HG03432 (cell line): ENCODE measurements around the gene SETD2.

Experiments
- ATAC-seq: cut with Tn5 transposase; IDR thresholded peaks from one replicate; pipeline ENCODE4 v1.9.1; 2021; ENCODE audit warnings: mild to moderate bottlenecking, moderate library complexity; ENCODE audit not compliant: unreplicated experiment

SETD2 gene

DNA sequence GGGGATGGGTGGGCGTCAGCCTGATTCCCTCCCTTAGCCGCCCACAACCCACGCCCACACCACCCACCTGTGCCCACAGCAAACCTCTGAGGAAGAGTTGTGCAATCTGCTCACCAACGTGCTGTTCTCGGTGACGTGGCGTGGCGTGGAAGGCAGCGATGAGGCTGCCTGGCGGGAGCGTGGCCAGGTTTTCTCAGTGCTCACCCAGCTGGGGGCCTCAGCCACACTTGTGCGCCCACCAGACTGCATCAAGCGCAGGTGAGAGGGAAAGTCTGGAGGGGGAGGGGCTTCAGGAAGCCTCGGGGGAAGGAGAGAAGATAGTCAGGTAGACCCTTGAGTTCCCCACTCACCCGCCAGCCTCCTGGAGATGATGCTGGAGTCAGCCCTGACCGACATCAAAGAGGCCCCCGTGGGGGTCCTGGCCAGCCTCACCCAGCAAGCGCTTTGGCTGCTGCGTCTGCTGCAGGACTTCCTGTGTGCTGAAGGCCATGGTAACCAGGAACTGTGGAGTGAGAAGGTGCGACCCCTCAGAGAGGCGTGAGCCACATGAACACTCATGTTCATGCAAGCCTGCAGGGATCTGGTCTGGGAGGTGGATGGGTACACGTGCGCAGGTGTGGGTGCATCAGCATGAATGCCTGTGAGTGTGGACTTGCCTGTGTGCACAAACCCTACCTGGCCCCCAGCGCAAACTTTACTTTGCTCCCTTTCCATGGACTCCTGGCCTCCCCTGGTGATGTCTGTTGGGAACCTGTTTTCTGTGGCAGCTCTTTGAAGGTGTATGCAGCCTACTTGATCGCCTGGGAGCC is 162.8 kb downstream of the SETD2 start:
- no peak for ATAC-seq

DNA sequence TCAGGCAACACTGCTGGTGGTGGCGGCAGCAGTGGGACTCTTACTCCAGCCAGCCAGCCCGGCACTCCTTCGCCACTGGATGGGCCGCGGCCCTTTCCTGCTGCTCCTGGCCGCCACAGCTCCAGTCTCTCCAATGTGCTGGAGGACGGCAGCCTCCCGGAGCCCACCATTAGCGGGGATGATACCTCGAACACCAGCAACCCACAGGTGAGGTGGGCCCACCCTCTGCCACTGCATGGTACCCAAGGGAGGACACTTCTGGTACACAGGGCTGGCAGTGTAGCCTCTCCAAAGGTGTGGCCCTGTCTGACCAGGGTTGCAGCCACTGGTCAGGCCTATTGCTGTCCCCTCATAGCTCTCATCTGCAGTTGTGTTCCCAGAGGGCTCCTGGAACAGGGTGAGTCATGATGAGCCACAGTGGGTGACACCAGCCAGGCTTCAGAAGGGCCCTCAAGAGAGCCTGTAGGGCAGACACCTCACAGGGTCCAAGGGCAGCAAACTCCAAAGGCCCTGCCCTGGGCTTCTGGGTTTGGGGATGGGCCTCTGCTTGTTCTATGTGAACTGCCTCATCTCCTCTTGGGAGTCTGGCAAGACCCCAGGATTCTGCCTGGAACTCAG is 163.6 kb downstream of the SETD2 start:
- ATAC-seq = no peak

DNA sequence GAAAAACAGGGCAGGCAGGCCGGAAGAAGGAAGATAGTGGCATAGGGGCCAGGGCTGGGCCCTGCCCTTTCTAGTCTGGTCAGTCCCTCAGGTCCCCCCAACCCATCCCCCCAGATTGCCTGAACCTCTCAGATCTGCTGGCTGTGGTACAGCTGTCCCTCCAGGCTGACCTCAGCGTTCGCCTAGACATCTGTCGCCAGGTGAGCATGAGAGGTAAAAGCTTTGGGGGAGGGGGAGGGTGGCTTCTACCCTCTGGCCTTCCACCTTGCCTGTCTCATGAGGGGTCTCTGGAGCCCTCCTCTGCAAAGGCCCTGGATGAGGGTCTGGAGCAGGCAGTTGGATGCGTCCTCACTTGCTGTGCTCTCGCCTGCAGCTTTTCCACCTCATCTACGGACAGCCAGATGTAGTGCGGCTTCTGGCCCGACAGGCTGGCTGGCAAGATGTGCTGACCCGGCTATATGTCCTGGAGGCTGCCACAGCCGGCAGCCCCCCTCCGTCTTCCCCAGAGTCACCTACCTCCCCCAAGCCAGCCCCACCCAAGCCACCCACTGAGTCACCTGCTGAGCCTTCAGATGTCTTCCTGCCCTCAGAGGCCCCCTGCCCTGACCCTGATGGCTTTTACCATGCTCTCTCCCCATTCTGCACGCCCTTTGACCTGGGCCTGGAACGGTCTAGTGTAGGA is 164.3 kb downstream of the SETD2 start:
- ATAC-seq = no peak

DNA sequence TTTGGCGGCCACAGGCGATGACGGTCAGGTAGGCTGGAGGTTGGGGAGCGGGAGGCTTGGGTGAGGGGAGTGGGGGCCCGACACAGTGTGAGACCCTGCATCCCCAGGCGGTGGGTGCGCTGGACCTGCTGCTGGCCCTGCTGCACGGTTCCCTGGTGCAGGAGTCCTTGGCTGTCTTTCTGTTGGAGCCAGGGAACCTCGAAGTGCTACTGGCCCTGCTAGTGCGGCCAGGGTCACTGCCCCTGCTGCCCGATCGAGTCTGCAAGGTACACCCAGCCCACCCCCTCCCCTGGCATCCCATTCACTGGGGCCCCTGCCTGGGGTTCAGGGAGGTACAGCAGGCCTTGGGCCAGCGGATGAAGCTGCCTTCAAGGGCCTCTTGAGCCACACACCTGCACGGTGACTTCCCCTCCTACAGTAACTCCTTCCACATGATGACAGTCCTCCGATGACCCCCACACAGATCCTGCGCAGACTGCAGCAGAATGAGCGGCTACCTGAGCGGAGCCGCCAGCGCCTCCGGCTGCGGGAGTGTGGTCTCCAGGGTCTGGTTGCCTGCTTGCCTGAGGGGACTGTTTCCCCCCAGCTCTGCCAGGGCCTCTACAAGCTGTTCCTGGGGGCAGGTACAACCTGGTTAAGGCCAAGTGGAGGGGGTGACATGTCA is 164.9 kb downstream of the SETD2 start:
- ATAC-seq = no peak

DNA sequence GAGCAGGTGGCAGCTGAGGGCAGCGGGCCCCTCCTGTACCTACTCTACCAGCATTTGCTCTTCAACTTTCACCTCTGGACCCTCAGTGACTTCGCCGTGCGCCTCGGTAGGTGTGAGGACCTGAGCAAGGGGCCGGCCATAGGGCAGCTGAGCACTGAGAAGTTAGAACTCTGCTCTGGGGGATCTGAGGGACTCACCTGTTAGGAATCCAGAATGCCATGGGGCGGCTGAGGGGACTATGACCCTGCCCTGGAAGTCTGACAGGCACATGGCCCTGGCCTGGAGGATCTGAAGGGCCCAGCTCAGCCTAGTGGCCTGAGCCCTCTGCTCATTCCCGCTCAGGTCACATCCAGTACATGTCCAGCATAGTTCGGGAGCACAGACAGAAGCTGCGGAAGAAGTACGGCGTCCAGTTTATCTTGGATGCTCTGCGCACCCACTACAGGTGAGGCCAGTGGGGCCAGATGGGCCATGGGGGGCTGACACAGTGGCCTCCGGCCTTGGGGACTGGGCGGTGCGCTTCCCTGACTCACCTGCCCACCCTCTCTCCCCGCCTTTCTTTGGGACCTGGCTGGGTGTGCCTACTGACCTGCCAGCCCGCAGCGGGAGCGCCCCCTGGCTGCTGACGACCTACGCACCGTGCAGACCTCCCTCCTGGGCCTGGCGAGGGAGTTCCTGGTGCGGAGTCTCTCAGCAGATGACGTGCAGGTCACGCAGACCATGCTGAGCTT is 165.6 kb downstream of the SETD2 start:
- no peak for ATAC-seq

DNA sequence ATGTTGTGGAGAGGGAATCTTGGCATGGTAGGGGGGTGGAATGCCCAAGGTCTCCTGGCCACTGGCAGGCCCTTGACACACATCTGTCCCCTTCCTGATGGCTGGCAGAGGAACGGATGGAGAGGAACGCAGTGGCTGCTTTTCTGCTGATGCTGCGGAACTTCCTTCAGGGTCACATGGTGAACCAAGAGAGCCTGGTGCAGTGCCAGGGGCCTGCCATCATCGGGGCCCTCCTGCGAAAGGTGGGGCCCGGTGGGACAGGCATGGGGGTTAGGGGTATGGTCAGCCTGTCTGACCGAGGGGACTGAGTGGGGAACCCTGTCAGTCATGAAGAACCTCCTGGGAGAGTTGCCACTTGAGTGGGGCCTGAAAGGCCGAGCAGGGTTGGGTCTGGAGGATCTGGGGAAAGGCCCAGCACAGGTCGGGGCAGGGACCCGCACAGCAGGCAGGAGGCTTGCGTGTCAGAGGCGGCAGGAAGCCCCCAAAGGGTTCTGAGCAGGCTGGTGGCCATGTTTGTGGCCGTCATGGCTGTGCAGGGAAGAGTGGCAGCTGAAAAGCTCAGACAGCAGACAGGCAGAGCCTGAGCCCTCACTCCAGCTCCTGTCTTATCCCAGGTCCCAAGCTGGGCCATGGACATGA is 166.3 kb downstream of the SETD2 start:
- ATAC-seq = no peak

DNA sequence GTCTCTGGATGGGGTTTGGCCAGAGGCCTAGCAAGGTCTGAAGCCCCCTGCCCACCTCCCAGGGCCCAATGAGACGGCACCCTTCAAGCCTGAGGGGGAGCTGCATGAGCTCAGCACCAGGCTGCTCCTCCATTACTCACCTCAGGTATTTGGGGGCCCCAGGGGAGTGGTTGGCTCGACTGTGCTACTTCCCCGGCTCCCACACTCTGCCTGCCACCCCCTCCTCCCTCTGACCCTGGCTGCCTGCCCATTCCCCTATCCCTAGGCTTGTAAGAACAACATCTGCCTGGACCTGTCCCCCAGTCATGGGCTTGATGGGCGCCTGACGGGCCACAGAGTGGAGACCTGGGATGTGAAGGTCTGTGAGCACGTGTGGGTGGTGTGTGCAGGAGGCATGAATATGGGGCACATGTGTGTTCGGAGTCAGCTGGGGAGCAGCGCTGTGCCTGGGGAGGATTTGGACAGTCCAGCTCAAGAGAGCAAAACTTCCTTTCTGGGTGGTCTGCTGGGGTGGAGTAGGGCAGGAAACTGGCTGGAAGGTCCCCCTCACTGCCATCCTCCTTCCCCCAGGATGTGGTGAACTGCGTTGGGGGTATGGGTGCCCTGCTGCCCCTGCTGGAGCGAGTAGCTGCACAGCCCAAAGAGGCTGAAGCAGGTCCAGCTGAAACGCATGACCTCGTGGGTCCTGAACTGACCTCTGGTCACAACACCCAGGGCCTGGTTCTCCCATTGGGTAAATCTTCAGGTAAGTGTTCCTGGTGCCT is 167.0 kb downstream of the SETD2 start:
- ATAC-seq = no peak

DNA sequence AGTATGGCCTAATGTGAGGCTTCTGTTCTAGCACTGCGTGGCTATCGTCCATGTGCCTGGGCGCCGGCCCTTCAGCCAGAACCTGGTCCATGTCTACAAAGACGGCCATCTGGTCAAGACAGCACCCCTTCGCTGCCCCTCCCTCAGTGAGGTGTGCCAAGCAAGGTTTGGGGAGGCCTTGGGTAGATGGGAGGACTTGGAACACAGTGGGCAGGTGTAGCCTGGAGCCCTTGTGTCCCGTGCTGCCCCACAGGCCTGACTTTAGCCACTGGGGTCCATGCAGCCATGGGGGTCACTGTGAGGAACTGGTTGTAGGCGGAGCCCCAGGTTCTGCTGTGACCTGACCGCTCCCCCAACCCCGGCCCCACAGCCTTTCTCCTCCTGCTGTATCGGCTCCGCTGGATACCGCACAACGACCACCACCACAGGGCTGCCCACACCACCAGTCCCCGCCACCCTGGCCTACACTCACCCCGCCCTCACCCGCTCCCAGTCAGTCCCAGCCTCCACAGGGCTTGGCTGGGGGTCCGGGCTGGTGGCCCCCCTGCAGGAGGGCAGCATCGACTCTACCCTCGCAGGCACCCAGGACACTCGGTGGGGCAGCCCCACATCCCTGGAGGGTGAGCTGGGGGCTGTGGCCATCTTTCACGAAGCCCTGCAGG is 167.9 kb downstream of the SETD2 start:
- ATAC-seq = no peak

DNA sequence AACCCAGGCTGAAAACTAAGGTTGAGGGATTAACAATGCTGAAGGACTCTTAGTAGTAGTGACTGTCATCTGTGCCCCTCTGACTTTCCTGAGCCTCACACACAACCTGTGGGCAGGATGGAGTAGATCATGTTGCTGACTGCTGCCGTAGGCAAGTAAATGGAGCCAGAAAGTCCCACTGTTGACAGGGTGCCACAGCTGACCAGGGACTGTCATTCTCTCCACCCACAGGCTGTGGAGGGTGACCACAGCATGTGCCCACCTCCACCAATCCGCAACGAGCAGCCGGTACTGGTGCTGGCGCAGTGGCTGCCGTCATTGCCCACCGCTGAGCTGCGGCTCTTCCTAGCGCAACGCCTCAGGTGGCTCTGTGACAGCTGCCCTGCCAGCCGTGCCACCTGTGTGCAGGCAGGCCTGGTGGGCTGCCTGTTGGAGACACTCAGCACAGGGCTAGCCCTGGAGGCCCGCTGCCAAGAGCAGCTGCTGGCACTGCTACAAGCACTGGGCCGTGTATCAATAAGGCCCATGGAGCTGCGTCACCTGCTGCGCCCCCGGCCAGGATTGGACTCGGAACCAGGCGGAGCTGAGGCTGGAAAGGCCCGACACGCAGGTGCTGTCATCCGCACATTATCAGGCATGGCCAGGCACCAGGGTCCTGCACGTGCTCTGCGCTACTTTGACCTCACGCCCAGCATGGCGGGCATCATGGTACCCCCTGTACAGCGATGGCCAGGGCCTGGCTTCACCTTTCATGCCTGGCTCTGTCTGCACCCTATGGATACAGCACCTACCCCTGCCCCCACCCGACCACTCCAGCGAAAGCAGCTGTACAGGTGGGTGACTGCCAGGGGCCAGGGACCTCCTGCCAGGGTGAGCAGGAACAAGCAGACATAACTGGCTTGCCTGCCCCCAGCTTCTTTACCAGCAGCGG is 168.8 kb downstream of the SETD2 start:
- ATAC-seq = no peak

DNA sequence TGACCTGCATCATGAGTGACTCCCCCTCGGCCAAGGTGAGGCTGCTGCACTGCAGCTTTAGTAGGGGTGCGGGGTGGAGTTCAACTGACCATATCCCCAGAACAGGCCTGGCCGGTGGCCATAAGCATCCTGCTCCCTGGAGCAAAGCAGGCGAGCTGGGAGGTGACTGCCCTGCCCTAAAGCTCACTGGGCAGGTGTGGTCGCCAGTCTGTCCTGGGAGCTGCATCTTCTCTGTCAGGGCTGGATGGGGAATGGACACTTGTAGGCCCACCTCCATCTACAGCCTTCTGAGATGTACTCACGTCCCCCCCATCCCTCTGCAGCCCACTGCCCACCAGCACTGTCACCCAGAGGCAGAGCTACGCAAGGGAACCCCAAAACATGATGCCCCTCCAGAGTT is 169.9 kb downstream of the SETD2 start:
- no peak for ATAC-seq

DNA sequence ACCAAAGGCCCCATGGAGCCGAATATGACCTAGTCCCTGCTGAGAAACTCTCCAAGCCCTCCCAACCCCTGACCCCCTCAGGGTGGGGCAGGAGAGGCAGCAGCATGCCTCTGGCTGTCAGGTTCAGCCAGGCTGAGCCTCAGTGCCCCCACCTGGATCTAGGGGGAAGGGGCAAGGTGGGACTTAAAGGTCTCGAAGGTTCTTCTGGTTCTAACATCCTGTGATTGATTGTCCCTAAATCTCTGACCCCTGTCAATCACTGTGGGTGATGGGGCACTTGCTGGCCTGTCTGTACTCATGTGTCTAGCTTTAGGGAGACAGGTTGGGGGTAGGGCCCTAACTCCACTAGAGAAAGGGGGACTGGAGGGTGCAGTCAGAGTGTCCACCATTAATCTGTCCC is 170.6 kb downstream of the SETD2 start:
- no peak for ATAC-seq

DNA sequence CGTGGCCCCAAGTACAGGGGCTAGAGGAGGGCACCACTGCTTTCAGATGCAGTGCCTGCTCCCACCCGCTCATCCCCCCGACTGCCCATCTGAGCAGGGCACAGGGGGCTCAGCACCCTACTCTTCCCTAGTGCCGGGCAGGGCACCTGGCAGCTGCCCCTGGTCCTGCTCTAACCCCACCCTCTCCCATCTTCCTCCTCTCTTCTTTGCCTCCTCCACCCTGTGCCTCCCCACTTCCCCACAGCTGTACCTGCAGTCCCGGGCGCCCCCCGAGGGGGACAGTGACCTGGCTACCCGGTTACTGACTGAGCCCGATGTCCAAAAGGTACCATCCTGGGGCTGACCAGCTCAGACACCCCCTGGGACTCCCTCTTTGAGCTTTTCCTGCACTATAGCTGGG is 171.7 kb downstream of the SETD2 start:
- ATAC-seq = no peak

DNA sequence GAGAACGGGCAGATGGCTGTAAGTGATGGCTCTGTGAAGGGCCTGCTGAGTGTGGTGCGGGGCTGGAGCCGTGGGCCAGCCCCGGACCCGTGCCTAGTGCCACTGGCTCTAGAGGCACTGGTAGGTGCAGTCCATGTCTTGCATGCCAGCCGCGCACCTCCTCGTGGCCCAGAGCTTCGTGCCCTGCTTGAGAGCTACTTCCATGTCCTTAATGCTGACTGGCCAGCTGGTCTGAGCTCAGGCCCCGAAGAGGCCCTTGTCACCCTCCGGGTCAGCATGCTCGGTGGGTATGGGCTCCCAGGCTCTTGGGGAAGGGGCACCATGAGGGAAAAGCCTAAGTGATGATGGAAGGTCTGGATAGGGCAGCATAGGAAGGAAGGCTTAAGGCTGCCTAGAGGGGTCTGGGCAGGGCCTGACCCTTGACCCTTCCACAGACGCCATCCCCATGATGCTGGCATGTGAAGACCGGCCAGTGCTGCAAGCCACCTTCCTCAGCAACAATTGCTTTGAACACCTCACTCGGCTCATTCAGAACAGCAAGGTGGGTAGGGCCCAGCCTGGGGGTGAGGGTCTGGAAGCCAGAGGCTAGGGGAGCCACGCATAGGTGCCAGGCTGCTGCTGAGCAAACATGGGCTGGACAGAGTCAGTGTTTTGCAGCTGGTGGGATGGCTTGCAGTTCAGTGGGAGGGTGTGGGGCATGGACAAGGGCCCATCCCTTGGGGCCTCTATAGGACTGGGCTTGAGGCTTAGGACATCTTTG is 172.3 kb downstream of the SETD2 start:
- ATAC-seq = no peak

DNA sequence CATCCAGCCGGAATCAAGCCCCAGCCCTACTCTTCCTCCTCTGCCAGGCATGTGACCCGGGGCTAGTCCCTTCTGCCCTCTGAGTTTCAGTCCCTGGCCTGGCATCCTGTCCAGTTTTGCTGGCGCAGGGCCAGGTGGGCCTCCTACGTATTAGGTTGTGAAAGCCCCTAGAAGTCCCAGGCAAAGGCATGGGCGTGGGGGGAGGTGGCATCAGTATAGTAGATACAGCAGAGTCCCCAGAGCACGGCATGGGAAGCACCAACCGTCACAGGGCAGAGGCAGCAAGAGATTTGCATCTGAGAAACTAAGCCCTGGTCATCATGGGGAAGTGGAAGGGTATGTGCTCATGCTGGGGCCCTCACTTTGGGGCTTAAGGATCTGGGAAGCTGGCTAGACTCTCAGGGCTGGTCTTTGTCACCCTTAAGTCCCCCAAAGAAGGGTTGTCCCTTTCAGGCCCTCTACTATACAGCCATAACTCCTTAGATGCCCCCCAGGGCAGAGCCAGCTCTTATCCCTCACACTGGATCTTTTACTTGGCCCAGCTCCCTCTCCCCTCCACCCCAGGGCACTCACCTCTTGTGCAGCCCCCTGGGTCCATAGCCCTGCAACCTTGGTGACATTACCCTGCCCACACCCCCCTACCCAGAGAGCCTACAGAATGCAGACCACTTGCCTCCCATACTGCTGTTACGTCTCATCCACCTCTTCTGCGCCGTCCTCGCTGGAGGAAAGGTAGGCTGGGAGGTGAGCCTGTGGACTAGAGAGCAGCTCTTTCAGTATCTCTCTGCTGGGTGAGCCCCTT is 173.1 kb downstream of the SETD2 start:
- ATAC-seq = peak; percentile 44

DNA sequence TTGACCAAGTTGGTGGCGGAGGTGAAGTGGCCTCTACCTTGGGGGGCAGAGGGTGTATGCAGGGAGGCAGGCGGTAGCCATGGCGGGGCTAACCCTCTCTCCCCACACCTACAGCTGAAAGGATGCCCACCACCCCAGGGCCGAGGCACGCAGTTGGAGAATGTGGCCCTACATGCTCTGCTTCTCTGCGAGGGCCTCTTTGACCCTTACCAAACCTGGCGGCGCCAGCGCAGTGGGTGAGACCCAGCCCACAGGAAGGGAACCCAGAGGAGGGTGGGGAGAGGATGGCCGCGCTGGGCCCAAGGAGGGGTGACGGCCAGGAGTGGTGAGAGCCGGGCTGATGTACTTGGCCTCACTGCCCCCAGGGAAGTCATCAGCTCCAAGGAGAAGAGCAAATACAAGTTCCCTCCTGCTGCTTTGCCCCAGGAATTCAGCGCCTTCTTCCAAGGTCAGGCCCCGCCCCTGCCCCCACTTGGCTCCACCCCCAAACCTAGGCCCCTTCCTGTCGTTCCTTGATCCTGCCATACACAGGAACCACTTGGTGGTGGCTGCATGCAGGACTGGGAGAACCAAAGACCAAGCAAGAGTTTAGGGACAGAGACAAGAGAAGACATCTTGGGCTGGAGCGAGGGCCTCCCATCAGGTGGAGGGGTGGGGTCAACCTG is 174.6 kb downstream of the SETD2 start:
- ATAC-seq = no peak

DNA sequence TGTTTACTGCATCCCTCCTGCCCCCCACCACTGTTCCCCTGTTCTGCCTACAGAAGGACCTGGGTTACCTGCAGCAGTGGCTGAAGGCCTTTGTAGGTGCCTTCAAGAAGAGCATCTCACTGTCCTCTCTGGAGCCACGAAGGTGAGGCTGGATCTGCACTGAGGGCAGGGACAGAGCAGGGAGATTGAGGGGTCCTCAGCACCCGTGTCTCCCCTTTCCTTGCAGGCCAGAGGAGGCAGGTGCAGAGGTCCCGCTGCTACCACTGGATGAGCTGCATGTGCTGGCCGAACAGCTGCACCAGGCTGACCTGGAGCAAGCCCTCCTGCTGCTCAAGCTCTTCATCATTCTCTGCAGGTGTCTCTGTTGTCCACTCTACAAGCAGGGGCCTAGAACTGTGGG is 175.3 kb downstream of the SETD2 start:
- ATAC-seq = no peak
